HL-60 (cell line): ENCODE data around the gene SLC22A8.

Experiments
- CTCF ChIP-seq: IDR thresholded peaks from one replicate; pipeline ENCODE4 v1.5.1; 2011; ENCODE audit warnings: low read length, control low read depth, inconsistent platforms; ENCODE audit not compliant: insufficient read depth
- REST ChIP-seq: IDR thresholded peaks from 2 replicates; pipeline ENCODE4 v1.6.1; 2012; ENCODE audit warnings: low read depth; ENCODE audit not compliant: insufficient replicate concordance
- SPI1 ChIP-seq: IDR thresholded peaks from 2 replicates; pipeline ENCODE4 v1.6.1; 2012; ENCODE audit warnings: low read depth, mild to moderate bottlenecking, borderline replicate concordance

- TF ChIP-seq CTCF (no peak), SPI1 (no peak), REST (no peak)
Observed at GRCh38 chr11:63015521-63016215, at the start of gene SLC22A8.
